ENCODE measurements around the gene HOXA10. TPM values are rescaled to one million over a fixed set of nuclear protein-coding genes. Genes with fewer than 3 reads are reported as not detected.

HOXA10 gene
- total RNA-seq, 1 donor from 2014 or later: 36.7 TPM

DNA sequence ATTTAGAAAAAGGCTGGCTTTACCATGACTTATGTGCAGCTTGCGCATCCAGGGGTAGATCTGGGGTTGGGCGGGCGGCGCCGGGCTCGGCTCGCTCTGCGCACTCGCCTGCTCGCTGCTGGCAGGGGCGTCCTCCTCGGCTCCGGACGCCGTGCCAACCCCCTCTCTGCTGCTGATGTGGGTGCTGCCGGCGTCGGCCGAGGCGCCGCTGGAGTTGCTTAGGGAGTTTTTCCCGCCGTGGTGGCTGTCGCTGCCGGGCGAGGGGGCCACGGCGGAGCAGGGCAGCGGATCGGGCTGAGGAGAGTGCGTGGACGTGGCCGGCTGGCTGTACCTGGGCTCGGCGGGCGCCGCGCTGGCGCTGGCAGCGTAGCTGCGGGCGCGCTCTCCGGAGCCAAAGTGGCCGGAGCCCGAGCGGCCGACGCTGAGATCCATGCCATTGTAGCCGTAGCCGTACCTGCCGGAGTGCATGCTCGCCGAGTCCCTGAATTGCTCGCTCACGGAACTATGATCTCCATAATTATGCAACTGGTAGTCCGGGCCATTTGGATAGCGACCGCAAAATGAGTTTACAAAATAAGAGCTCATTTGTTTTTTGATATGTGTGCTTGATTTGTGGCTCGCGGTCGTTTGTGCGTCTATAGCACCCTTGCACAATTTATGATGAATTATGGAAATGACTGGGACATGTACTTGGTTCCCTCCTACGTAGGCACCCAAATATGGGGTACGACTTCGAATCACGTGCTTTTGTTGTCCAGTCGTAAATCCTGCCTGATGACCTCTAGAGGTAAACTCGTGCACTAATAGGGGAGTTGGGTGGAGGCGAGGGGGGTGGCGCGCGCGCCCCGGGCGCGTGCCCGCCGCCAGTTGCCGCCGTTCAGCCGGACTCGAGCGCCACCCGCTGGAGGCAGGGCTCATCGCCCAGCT, 30.8 kb downstream of the HOXA10 start, which contains the start of gene HOXA5:
TSS of gene HOXA5 (minus strand) at position 659 of the 927 bp plus-strand sequence. CDS start at position 585, 74 bp downstream.
- peak; percentile 90 for DNase-seq (ENCODE audit: low read depth)
- TF ChIP-seq, protein P1, sequence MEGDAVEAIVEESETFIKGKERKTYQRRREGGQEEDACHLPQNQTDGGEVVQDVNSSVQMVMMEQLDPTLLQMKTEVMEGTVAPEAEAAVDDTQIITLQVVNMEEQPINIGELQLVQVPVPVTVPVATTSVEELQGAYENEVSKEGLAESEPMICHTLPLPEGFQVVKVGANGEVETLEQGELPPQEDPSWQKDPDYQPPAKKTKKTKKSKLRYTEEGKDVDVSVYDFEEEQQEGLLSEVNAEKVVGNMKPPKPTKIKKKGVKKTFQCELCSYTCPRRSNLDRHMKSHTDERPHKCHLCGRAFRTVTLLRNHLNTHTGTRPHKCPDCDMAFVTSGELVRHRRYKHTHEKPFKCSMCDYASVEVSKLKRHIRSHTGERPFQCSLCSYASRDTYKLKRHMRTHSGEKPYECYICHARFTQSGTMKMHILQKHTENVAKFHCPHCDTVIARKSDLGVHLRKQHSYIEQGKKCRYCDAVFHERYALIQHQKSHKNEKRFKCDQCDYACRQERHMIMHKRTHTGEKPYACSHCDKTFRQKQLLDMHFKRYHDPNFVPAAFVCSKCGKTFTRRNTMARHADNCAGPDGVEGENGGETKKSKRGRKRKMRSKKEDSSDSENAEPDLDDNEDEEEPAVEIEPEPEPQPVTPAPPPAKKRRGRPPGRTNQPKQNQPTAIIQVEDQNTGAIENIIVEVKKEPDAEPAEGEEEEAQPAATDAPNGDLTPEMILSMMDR (conservative IDR thresholded peaks at IDR 0.05; ENCODE audit: low read depth, low read length): peak; percentile 88
- H3K4me3 ChIP-seq (ENCODE audit: low read depth, low read length): peak within 1 kb of the TSS; percentile 75

GRCh38 chr7:27142580-27143022, 31.5 kb downstream of the HOXA10 start:
- H3K4me3 ChIP-seq (ENCODE audit: low read depth, low read length): peak overlapping the region; percentile 75
- DNase-seq (ENCODE audit: low read depth): no peak
- TF ChIP-seq, protein P1 (conservative IDR thresholded peaks at IDR 0.05; ENCODE audit: low read depth, low read length): no peak

- H3K4me3 ChIP-seq (ENCODE audit: low read depth, low read length): peak overlapping the region; percentile 75
- no peak for DNase-seq (ENCODE audit: low read depth)
- TF ChIP-seq, protein P1 (conservative IDR thresholded peaks at IDR 0.05; ENCODE audit: low read depth, low read length): peak; percentile 43
These were observed 32.1 kb downstream of the HOXA10 start for GRCh38 chr7:27141923-27142579.

DNA sequence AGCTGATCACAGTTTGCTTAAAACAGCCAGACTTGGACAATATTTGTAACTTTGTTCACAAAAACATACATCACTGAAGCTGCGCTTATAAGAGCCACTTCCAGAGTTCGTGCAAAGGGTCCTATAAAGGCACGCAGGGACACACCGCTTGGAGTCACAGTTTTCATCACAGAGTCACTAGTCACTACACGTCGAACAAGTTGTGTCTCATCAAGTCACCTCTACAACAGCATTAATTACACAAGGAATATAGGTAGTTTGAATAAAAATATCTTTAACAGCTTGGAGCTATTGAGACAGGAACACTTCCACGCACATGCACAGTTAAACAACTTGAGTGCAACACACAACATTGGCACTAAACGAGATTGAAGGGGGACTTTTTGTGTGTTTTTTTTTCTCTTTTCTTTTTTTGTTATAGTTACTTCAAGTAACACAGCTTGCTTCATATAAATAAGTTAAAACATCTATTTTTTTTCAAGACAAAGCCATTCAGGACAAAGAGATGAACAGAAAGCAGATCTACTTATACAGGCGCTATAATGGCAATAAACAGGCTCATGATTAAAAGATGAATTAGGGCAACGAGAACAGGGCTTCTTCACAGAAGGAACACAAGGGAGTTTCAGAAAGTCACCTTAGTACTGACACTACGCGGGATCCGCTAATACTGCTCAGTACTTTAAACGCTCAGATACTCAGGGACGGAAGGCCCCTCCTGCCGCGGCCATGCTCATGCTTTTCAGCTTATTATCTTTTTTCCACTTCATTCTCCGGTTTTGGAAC, 32.8 kb downstream of the HOXA10 start:
- no peak for DNase-seq (ENCODE audit: low read depth)
- peak overlapping the region; percentile 75 for H3K4me3 ChIP-seq (ENCODE audit: low read depth, low read length)
- TF ChIP-seq, protein P1 (conservative IDR thresholded peaks at IDR 0.05; ENCODE audit: low read depth, low read length): no peak

DNA sequence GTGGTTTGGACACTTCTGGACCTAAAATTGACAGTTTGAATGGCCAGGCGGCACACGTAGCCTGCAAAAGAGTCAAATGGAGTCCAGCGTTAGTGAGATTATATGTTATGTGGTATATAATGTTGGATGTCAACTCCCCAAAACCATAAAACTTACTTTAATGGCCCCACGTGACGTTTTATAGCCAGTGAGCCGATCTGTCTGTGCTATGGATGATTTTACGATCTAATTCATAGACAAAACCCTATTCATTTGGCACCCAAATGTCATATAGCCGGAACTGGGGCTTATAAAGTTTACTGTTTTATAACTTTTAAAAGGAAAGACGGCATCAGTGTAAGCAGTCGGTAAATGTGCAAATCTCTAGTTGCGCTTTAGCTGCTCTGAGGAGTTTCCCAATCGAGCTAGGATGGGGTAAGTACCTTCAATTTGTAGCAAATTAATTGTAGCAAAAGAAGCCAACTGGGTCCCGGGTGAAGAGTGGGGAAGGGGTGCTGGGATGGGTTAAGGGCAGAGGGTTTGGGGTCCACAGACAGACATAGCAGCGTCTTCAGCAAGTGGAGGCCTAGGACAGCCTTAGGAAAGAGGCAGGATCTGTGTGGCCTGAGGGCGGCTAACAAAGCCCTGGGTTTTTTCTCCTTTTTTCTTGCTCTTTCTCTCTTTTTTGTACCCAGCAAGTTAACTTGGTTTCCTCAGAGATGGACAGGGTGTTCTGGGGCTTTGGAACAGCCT, 33.8 kb downstream of the HOXA10 start:
- DNase-seq (ENCODE audit: low read depth): no peak
- peak overlapping the region; percentile 75 for H3K4me3 ChIP-seq (ENCODE audit: low read depth, low read length)
- TF ChIP-seq, protein P1 (conservative IDR thresholded peaks at IDR 0.05; ENCODE audit: low read depth, low read length): no peak
